OCI-LY1 (cell line): Measurements from ENCODE around the gene ZFAND2B.
A peak's percentile ranks its signal among the peaks of the same experiment; 100 is the strongest.

Experiments used
- H2AFZ ChIP-seq: fragments of 200-600 bp; sonication (generic), shearing (Covaris generic); 2 replicates; pipeline ENCODE4 v1.6.0; 2014; ENCODE audit warnings: antibody characterized with exemption, mild to moderate bottlenecking, low read length
- H3F3A ChIP-seq: fragments of 200-600 bp; sonication (generic), shearing (Covaris generic); 2 replicates; pipeline ENCODE4 v1.6.0; 2014; ENCODE audit warnings: mild to moderate bottlenecking, antibody characterized with exemption, low read length, moderate library complexity; ENCODE audit not compliant: insufficient read depth
- H3K27ac ChIP-seq: fragments of 200-600 bp; sonication (generic); 2 replicates; pipeline ENCODE4 v1.5.1; 2014; ENCODE audit warnings: low read length, mixed run types, mild to moderate bottlenecking, low read depth; ENCODE audit not compliant: poor library complexity, severe bottlenecking
- H3K27me3 ChIP-seq: fragments of 200-600 bp; sonication (generic); 2 replicates; pipeline ENCODE4 v1.6.0; 2014; ENCODE audit warnings: antibody characterized with exemption, mild to moderate bottlenecking, low read length, moderate library complexity; ENCODE audit not compliant: insufficient read depth
- H3K36me3 ChIP-seq: fragments of 200-600 bp; sonication (generic); 2 replicates; pipeline ENCODE4 v1.6.1; 2014; ENCODE audit warnings: mild to moderate bottlenecking, antibody characterized with exemption, low read length, moderate library complexity, mixed read lengths; ENCODE audit not compliant: insufficient read depth
- H3K4me1 ChIP-seq: fragments of 200-600 bp; sonication (generic); 2 replicates; pipeline ENCODE4 v1.5.1; 2014; ENCODE audit warnings: mild to moderate bottlenecking, low read length, moderate library complexity; ENCODE audit not compliant: insufficient read depth, severe bottlenecking
- H3K4me2 ChIP-seq: fragments of 200-600 bp; sonication (generic), shearing (Covaris generic); 2 replicates; pipeline ENCODE4 v1.6.1; 2014; ENCODE audit warnings: low read length
- H3K4me3 ChIP-seq: fragments of 200-600 bp; sonication (generic); 2 replicates; pipeline ENCODE4 v1.5.1; 2014; ENCODE audit warnings: low read length, low read depth, mild to moderate bottlenecking, mixed read lengths; ENCODE audit not compliant: poor library complexity, severe bottlenecking
- H3K79me2 ChIP-seq: fragments of 200-600 bp; shearing (Covaris generic); 2 replicates; pipeline ENCODE4 v1.6.1; 2016; ENCODE audit warnings: mixed run types, low read length, mixed read lengths; ENCODE audit not compliant: insufficient read depth
- H3K9ac ChIP-seq: fragments of 200-600 bp; sonication (generic), shearing (Covaris generic); 2 replicates; pipeline ENCODE4 v1.6.1; 2014; ENCODE audit warnings: mild to moderate bottlenecking, low read length, mixed read lengths
- H3K9me2 ChIP-seq: fragments of 200-600 bp; sonication (generic), shearing (Covaris generic); 2 replicates; pipeline ENCODE4 v1.6.1; 2014; ENCODE audit warnings: low read depth, mild to moderate bottlenecking, low read length, mixed read lengths
- H3K9me3 ChIP-seq: fragments of 200-600 bp; shearing (Covaris generic); 2 replicates; pipeline ENCODE4 v1.6.1; 2014; ENCODE audit warnings: low read length, mixed read lengths
- H4K20me1 ChIP-seq: fragments of 200-600 bp; sonication (generic), shearing (Covaris generic); 2 replicates; pipeline ENCODE4 v1.6.0; 2016; ENCODE audit warnings: mild to moderate bottlenecking, low read length; ENCODE audit not compliant: insufficient read depth
- EZH2 ChIP-seq: fragments of 200-600 bp; sonication (generic), shearing (Covaris generic); IDR thresholded peaks from 2 replicates; pipeline ENCODE4 v1.8.0; 2017; ENCODE audit warnings: borderline replicate concordance, mixed run types, mild to moderate bottlenecking, antibody characterized with exemption, low read length, moderate library complexity, mixed read lengths
- TF ChIP-seq, protein P1 (sequence below): fragments of 200-600 bp; sonication (generic), shearing (Covaris generic); IDR thresholded peaks from 2 replicates; pipeline ENCODE4 v1.5.1; 2017; ENCODE audit warnings: mild to moderate bottlenecking, antibody characterized with exemption, low read length, moderate library complexity, mixed read lengths

ZFAND2B gene

DNA sequence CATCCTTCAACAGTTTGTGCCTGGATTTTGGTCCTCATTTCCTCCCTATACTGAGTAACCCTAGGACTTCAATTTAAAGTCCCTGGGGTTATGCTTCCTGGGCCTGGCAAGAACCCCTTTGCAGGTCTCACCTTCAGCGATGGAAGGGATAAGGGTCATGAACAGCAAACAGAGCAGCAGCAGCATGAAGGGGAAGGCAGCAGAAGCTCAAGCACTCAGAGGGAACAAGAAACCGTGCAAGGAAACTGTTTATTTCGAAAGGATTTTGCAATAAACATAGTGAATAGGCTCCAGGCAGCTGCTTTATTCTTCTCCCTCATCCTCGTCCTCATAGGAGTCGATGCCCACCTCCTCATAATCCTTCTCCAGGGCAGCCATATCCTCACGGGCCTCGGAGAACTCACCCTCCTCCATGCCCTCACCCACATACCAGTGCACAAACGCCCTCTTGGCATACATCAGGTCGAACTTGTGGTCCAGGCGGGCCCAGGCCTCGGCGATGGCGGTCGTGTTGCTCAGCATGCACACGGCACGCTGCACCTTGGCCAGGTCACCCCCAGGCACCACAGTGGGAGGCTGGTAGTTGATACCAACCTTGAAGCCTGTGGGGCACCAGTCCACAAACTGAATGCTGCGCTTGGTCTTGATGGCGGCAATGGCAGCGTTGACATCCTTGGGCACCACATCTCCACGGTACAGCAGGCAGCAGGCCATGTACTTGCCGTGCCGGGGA is 43.6 kb downstream of the ZFAND2B start:
- Histone ChIP-seq H3K4me1 (peaks cover 83% of the 10 kb centered on the region), H3K4me3 (peak overlapping the region; percentile 51)

DNA sequence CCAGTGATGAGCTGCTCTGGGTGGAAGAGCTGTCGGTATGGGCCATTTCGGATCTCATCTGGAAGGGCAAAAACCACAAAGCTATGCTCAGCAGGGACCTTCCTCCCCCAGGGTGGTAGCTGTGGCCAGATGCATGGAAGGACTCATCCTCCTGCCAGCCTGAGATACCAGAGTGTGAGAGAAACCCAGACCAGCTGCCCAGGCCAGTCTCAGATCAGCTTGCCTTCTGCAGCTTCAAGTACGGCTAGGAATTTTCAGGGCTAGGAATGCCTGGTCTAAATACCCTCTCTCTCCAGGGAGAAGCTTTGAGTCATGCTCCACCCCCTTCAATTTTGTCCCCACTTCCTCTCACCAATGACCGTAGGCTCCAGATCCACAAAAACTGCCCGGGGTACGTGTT is 45.1 kb downstream of the ZFAND2B start:
- H3K4me3 ChIP-seq: peak overlapping the region; percentile 83
- peak overlapping the region; percentile 98 for H3K27ac ChIP-seq
- TF ChIP-seq, protein P1, sequence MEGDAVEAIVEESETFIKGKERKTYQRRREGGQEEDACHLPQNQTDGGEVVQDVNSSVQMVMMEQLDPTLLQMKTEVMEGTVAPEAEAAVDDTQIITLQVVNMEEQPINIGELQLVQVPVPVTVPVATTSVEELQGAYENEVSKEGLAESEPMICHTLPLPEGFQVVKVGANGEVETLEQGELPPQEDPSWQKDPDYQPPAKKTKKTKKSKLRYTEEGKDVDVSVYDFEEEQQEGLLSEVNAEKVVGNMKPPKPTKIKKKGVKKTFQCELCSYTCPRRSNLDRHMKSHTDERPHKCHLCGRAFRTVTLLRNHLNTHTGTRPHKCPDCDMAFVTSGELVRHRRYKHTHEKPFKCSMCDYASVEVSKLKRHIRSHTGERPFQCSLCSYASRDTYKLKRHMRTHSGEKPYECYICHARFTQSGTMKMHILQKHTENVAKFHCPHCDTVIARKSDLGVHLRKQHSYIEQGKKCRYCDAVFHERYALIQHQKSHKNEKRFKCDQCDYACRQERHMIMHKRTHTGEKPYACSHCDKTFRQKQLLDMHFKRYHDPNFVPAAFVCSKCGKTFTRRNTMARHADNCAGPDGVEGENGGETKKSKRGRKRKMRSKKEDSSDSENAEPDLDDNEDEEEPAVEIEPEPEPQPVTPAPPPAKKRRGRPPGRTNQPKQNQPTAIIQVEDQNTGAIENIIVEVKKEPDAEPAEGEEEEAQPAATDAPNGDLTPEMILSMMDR: no peak
- H3K36me3 ChIP-seq: peaks cover 48% of the 10 kb centered on the region
- 0 out of 2 replicates have a peak, but pooled peaks cover 5% of the 10 kb centered on the region for H3F3A ChIP-seq
- H2AFZ ChIP-seq: no peak overlapping the region
- no peaks in the 10 kb centered on the region for H3K79me2 ChIP-seq
- H3K4me2 ChIP-seq: peak overlapping the region; percentile 79
- H3K27me3 ChIP-seq: no peaks in the 10 kb centered on the region
- no peaks in the 10 kb centered on the region for H4K20me1 ChIP-seq
- peaks cover 74% of the 10 kb centered on the region for H3K4me1 ChIP-seq
- no peaks in the 10 kb centered on the region for H3K9me2 ChIP-seq
- H3K9ac ChIP-seq: peak overlapping the region; percentile 89; the same call in 1 of the 2 replicates
- no peaks in the 10 kb centered on the region for H3K9me3 ChIP-seq

More for the DNA sequence above, 43.6 kb downstream of the ZFAND2B start:
- TF ChIP-seq, protein P1: no peak
- no peak for TF ChIP-seq EZH2
- peak overlapping the region; percentile 68 for H3K9ac ChIP-seq
- no peaks in the 10 kb centered on the region for H4K20me1 ChIP-seq
- H3K9me3 ChIP-seq: no peaks in the 10 kb centered on the region
- H3K27ac ChIP-seq: peak overlapping the region; percentile 98
- no peaks in the 10 kb centered on the region for H3K79me2 ChIP-seq
- H3F3A ChIP-seq: 0 out of 2 replicates have a peak, but pooled peaks cover 2% of the 10 kb centered on the region
- no peaks in the 10 kb centered on the region for H3K9me2 ChIP-seq
- peak overlapping the region; percentile 73 for H3K4me2 ChIP-seq
- H3K27me3 ChIP-seq: no peaks in the 10 kb centered on the region
- no peak overlapping the region for H2AFZ ChIP-seq
- H3K36me3 ChIP-seq: peaks cover 48% of the 10 kb centered on the region

DNA sequence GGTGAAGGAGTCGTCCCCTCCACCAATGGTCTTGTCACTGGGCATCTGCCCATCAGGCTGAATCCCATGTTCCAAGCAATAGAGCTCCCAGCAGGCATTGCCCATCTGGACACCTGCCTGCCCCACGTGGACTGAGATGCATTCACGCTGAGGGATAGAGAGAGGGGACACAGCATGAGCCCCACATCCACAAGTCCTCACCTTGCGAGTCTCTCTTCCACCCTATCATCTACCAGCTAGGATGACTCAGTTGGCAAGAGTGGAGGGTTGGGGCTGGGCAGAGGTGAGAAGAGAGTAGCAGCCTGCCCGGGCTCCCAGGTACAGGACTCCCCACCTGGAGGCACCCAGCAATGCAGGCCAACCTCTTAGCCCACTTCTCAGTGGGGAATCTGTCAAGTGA is 45.5 kb downstream of the ZFAND2B start:
- peak overlapping the region; percentile 89 for H3K9ac ChIP-seq
- no peaks in the 10 kb centered on the region for H3K79me2 ChIP-seq
- H3K4me2 ChIP-seq: peak overlapping the region; percentile 79
- H3K27ac ChIP-seq: peak overlapping the region; percentile 98
- no peaks in the 10 kb centered on the region for H3K27me3 ChIP-seq
- no peaks in the 10 kb centered on the region for H4K20me1 ChIP-seq
- H3K36me3 ChIP-seq: peaks cover 48% of the 10 kb centered on the region
- H3K9me2 ChIP-seq: no peaks in the 10 kb centered on the region
- H3F3A ChIP-seq: 0 out of 2 replicates have a peak, but pooled peaks cover 5% of the 10 kb centered on the region
- peak overlapping the region; percentile 83 for H3K4me3 ChIP-seq
- H3K9me3 ChIP-seq: no peaks in the 10 kb centered on the region
- H3K4me1 ChIP-seq: peaks cover 70% of the 10 kb centered on the region
- no peak overlapping the region for H2AFZ ChIP-seq
- TF ChIP-seq, protein P1: no peak
- no peak for TF ChIP-seq EZH2
